ENCODE results near the gene VPS18. TPM values are rescaled to one million over a fixed set of nuclear protein-coding genes. Genes with fewer than 3 reads are reported as not detected.

The VPS18 gene, protein sequence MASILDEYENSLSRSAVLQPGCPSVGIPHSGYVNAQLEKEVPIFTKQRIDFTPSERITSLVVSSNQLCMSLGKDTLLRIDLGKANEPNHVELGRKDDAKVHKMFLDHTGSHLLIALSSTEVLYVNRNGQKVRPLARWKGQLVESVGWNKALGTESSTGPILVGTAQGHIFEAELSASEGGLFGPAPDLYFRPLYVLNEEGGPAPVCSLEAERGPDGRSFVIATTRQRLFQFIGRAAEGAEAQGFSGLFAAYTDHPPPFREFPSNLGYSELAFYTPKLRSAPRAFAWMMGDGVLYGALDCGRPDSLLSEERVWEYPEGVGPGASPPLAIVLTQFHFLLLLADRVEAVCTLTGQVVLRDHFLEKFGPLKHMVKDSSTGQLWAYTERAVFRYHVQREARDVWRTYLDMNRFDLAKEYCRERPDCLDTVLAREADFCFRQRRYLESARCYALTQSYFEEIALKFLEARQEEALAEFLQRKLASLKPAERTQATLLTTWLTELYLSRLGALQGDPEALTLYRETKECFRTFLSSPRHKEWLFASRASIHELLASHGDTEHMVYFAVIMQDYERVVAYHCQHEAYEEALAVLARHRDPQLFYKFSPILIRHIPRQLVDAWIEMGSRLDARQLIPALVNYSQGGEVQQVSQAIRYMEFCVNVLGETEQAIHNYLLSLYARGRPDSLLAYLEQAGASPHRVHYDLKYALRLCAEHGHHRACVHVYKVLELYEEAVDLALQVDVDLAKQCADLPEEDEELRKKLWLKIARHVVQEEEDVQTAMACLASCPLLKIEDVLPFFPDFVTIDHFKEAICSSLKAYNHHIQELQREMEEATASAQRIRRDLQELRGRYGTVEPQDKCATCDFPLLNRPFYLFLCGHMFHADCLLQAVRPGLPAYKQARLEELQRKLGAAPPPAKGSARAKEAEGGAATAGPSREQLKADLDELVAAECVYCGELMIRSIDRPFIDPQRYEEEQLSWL
- total RNA-seq, result 51.7 and 59.8 TPM in 2 replicates

DNA sequence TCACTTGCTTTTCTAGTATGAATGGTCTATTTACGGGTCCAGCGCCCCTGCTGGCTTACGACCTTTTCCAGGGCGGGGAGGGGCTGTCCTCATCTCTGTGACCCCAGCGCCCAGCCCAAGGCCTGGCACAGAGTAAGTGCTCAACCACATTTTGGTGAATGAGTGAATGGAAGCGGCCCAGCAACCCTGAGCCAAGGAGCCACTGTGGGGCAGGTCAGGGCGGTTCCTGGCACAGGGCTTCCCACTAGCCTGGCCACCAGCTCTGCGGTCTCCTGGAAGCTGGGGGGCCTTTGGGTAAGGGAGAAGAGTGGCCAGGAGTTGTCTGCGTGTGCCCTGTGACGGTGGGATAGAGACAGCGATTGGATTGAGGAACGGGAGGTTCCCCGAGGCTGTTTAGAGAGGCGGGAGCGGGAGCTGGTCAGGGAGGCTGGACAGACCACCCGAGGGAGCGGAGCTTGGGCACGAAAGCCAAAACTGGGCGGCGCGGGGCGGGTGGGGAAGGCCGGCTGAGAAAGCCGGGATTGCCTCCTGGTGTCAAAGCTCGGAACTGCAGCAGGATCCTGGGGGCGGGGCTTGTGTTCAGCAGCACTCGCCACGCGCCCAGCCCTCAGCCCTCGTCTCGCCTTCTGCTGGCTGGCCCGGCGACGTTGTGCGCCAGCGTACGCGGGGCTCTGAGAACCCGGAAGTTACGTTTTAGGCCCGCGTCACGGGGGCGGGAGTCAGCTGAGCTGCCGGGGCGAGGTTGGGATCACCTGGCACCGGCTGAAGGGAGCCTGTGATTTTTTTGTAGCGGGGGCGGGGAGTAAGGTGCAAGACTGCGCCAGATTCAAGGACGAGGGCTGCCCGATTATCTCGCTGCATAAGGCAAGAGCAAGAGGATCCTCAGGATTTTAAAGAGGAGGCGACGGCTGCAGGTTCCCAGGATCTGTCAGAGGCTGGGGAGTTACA is at the start of gene VPS18:
TSS of gene VPS18 (plus strand) at position 718 of the 948 bp plus-strand sequence. CDS start 319 bp downstream, outside the sequence.

DNA sequence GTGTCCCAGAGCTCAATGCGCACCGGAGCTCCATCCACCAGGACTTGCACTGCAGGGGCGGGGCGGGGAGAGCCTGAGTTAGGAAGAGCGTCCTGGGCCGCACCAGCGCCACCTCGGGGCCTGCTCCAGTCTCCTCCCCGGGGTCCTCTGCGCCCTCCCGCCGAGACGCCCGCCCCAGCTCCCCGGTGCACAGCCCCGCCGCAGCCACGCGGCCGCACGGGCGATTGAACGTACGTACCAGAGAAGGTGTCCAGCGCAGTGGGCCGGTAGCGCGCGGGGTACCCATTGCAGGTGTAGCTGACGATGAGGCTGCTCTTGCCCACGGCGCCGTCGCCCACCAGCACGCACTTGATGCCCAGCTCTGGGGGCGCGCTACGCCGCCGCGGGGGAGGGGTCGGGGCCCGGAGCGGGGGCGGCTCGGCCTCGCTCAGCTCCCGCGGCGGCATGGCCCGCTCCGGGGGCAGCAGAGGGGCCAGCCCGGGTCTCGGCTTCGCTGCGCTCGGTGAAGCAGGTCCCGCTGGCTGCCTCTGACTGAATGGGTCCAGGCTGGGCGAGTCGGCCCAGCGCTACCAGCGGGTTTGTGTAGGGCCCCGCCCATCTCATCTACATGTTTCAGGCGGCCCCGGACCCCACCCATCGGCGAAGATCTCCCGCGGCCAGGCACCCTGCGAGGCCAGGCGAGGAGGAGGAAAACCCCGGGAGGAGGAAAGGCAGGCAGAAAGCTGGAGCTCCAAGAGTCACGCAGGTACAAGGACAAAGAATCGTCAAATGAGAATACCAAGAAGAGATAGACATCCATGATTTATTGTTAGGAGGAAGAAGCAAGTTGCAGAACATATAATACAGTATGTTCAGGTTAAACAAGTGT is 20.3 kb upstream of the VPS18 start, which contains the start of gene RHOV:
TSS of gene RHOV (minus strand) at position 541 of the 868 bp plus-strand sequence. CDS start at position 446, 95 bp downstream.

DNA sequence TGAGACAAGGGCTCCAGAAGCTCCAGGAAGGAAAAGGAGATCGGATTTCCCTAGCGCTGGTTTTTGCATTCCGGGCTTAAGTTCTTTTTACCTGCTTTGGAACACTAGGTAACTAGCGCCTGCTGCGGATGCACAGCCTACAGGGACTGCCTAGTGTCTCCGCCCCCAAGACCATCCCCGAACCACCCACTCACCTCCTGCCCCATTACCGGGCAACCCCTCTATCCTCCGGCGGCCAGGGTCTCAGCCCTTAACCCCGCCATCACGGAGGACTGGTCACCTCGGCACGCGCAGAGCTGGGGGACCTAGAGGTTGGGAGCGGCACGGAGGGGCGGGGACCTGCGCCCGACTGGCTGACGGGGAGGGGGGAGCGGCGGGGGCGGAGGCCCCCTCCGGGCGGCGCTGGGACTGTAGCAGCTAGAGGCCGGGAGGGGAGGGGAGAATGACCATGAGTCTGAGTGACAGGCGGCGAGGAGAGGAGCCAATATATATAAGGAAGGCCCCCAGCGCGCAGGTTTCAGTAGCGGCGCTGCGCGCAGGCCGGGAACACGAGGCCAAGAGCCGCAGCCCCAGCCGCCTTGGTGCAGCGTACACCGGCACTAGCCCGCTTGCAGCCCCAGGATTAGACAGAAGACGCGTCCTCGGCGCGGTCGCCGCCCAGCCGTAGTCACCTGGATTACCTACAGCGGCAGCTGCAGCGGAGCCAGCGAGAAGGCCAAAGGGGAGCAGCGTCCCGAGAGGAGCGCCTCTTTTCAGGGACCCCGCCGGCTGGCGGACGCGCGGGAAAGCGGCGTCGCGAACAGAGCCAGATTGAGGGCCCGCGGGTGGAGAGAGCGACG is 34.8 kb downstream of the VPS18 start, which contains the start of gene DLL4:
TSS of gene DLL4 (plus strand) at position 520 of the 839 bp plus-strand sequence. CDS start 329 bp downstream, outside the sequence.

DNA sequence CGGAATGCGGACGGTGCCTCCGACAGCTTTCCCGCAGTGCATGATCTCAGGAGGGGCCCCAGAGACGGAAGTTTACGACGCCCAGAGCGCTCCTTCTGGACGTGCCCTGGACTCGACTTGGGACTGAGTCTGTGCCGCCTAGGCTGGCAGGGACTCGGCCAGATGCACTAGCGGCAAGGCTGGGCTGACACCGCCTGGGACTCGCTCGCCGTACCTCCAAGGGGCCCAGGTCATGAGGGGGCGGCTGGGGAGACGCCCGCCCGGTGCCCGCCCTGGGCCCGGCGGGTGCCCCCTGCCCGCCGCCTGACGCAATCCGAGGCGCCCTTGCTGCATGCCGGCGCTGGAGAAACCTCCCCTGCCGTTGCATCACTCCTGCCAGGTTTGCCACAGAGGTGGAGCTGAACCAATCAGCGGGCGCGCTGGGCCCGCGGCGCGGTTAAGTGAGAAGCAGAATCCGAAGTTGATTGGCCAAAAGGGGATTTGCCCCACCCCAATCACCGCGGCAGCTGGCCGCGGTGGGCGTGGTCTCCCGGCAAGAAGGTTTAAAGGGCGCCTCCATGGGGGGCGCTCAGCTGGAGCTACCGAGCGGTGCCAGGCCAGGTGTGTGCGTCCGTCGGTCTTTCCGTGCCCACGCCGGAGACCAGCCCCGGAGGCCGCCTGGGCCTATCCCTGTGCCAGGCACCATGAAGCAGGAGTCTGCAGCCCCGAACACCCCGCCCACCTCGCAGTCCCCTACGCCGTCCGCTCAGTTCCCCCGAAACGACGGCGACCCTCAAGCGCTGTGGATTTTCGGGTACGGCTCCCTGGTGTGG is 58.9 kb downstream of the VPS18 start, which contains the start of gene CHAC1:
TSS of gene CHAC1 (plus strand) at position 571 of the 812 bp plus-strand sequence. CDS start at position 684, 113 bp downstream.

Other genes starting within 250 kb of the VPS18 start
- gene RAD51, start 199.3 kb upstream of the VPS18 start, total RNA-seq, result 4.9 and 11.0 TPM in 2 replicates
- gene RMDN3, start 139.2 kb upstream of the VPS18 start, total RNA-seq, result 19.7 and 20.9 TPM in 2 replicates
- gene GCHFR, start 130.4 kb upstream of the VPS18 start, total RNA-seq, result 1.6 and 1.7 TPM in 2 replicates
- gene C15orf62, start 124.5 kb upstream of the VPS18 start, total RNA-seq, result not detected in 2 replicates
- gene ZFYVE19, start 87.4 kb upstream of the VPS18 start, total RNA-seq, result 25.1 and 31.5 TPM in 2 replicates
- gene DNAJC17, start 87.0 kb upstream of the VPS18 start, total RNA-seq, result 18.9 and 51.0 TPM in 2 replicates
- not detected in 2 replicates for gene PPP1R14D, start 65.7 kb upstream of the VPS18 start, total RNA-seq
- gene SPINT1, start 50.4 kb upstream of the VPS18 start, total RNA-seq, result 0.37 and 0.66 TPM in 2 replicates
- not detected in 2 replicates for gene RHOV, start 20.2 kb upstream of the VPS18 start, total RNA-seq
- gene DLL4, start 34.9 kb downstream of the VPS18 start, total RNA-seq, result 0.12 and 0.66 TPM in 2 replicates
- gene CHAC1, start 59.0 kb downstream of the VPS18 start, total RNA-seq, result 36.5 and 49.2 TPM in 2 replicates
- 28.1 and 32.6 TPM in 2 replicates for gene INO80, start 221.8 kb downstream of the VPS18 start, total RNA-seq